ENCODE results near the gene MLC1. TPM values are rescaled to one million over a fixed set of nuclear protein-coding genes. Genes with fewer than 3 reads are reported as not detected.

Gene MLC1
- total RNA-seq, 1 donor from 2014 or later = not detected

- Histone ChIP-seq H3K4me1 (peaks cover 12% of the 10 kb centered on the region), H3K27me3 (peaks cover 9% of the 10 kb centered on the region), H3K9ac (no peak overlapping the region), H3K4me3 (no peak overlapping the region), H3K27ac (no peak overlapping the region), H3K36me3 (no peaks in the 10 kb centered on the region), H2AFZ (replicated peaks) (no peak overlapping the region), H3K9me3 (ENCODE audit: low read depth) (no peaks in the 10 kb centered on the region), H3K4me2 (no peak overlapping the region), H3F3A (ENCODE audit: low read depth) (peaks cover 9% of the 10 kb centered on the region), H4K20me1 (ENCODE audit: low read depth) (no peaks in the 10 kb centered on the region), H3K79me2 (ENCODE audit: low read depth) (no peaks in the 10 kb centered on the region)
- Mint-ChIP-seq H3K27me3 (ENCODE audit: insufficient read depth, low read depth) (peaks cover 12% of the 10 kb centered on the region), H3K4me1 (peaks cover 21% of the 10 kb centered on the region), H3K36me3 (no peaks in the 10 kb centered on the region), H3K27ac (no peak overlapping the region), H3K4me3 (no peak overlapping the region), H3K9me3 (no peaks in the 10 kb centered on the region)
- DNase-seq (ENCODE audit: low spot score) = no peak
- TF ChIP-seq EZH2phosphoT487 (IDR thresholded peaks at IDR 0.05) (no peak), CTCF (IDR thresholded peaks at IDR 0.05) (no peak), EZH2 (IDR thresholded peaks at IDR 0.05) (no peak)
Observed at GRCh38 chr22:50063589-50064393, 21.4 kb downstream of the MLC1 start.

- no peak overlapping the region for H3K4me3 Mint-ChIP-seq
- no peaks in the 10 kb centered on the region for H3K36me3 ChIP-seq
Observed at GRCh38 chr22:50062509-50063135, 22.6 kb downstream of the MLC1 start.

GRCh38 chr22:50061824-50062355 lies 23.3 kb downstream of the MLC1 start:
- Mint-ChIP-seq H3K4me1 (peaks cover 19% of the 10 kb centered on the region), H3K36me3 (no peaks in the 10 kb centered on the region), H3K27me3 (ENCODE audit: insufficient read depth, low read depth) (peaks cover 6% of the 10 kb centered on the region), H3K4me3 (no peak overlapping the region), H3K9me3 (no peaks in the 10 kb centered on the region), H3K27ac (no peak overlapping the region)
- peaks cover 9% of the 10 kb centered on the region for H3F3A ChIP-seq (ENCODE audit: low read depth)
- peaks cover 28% of the 10 kb centered on the region for H3K27me3 ChIP-seq
- H3K9ac ChIP-seq = no peak overlapping the region
- H3K4me3 ChIP-seq = no peak overlapping the region
- H3K27ac ChIP-seq = no peak overlapping the region
- peaks cover 13% of the 10 kb centered on the region for H3K4me1 ChIP-seq
- DNase-seq (ENCODE audit: low spot score) = no peak
- no peak overlapping the region for H2AFZ ChIP-seq (replicated peaks)
- no peaks in the 10 kb centered on the region for H3K9me3 ChIP-seq (ENCODE audit: low read depth)
- no peaks in the 10 kb centered on the region for H4K20me1 ChIP-seq (ENCODE audit: low read depth)
- TF ChIP-seq EZH2phosphoT487 (IDR thresholded peaks at IDR 0.05) (no peak), EZH2 (IDR thresholded peaks at IDR 0.05) (no peak), CTCF (IDR thresholded peaks at IDR 0.05) (no peak)
- H3K79me2 ChIP-seq (ENCODE audit: low read depth) = no peaks in the 10 kb centered on the region
- H3K4me2 ChIP-seq = no peak overlapping the region
- no peaks in the 10 kb centered on the region for H3K36me3 ChIP-seq

More at GRCh38 chr22:50062509-50063135, 22.6 kb downstream of the MLC1 start:
- H3K9me3 Mint-ChIP-seq = no peaks in the 10 kb centered on the region
- H3K27ac Mint-ChIP-seq = no peak overlapping the region
- H3K27me3 Mint-ChIP-seq (ENCODE audit: insufficient read depth, low read depth) = peaks cover 10% of the 10 kb centered on the region
- no peak for DNase-seq (ENCODE audit: low spot score)
- Histone ChIP-seq H3K9me3 (ENCODE audit: low read depth) (no peaks in the 10 kb centered on the region), H3K9ac (no peak overlapping the region), H3K27ac (no peak overlapping the region), H3F3A (ENCODE audit: low read depth) (peaks cover 9% of the 10 kb centered on the region), H4K20me1 (ENCODE audit: low read depth) (no peaks in the 10 kb centered on the region), H3K4me2 (no peak overlapping the region), H3K4me1 (peaks cover 13% of the 10 kb centered on the region), H3K4me3 (no peak overlapping the region), H2AFZ (replicated peaks) (no peak overlapping the region), H3K27me3 (peaks cover 21% of the 10 kb centered on the region), H3K79me2 (ENCODE audit: low read depth) (no peaks in the 10 kb centered on the region)
- no peaks in the 10 kb centered on the region for H3K36me3 Mint-ChIP-seq
- TF ChIP-seq CTCF (IDR thresholded peaks at IDR 0.05) = no peak
- no peak for TF ChIP-seq EZH2 (IDR thresholded peaks at IDR 0.05)
- no peak for TF ChIP-seq EZH2phosphoT487 (IDR thresholded peaks at IDR 0.05)
- peaks cover 19% of the 10 kb centered on the region for H3K4me1 Mint-ChIP-seq

Data from neural progenitor cell (in vitro differentiated cells).